Gastroesophageal sphincter (tissue), 3 donors: ENCODE results near the gene SEC11A.

Experiments used
- POLR2A ChIP-seq, 2 donors: fragments of 450-650 bp; IDR thresholded peaks; one replicate each; pipeline ENCODE4 v1.6.1; 2017; ENCODE audit warnings: antibody characterized with exemption in 2 of 2, mild to moderate bottlenecking in 2 of 2, moderate library complexity in 1 of 2
- TF ChIP-seq, protein P1 (sequence below), 4 experiments: fragments of 200-600 bp in 2 of 4; fragments of 450-650 bp in 2 of 4; sonication (generic) in 1 of 4; IDR thresholded peaks; one replicate each; pipeline ENCODE4 v1.5.1; 2017 to 2019; ENCODE audit warnings: antibody characterized with exemption in 4 of 4, mild to moderate bottlenecking in 2 of 4, moderate library complexity in 2 of 4

DNA sequence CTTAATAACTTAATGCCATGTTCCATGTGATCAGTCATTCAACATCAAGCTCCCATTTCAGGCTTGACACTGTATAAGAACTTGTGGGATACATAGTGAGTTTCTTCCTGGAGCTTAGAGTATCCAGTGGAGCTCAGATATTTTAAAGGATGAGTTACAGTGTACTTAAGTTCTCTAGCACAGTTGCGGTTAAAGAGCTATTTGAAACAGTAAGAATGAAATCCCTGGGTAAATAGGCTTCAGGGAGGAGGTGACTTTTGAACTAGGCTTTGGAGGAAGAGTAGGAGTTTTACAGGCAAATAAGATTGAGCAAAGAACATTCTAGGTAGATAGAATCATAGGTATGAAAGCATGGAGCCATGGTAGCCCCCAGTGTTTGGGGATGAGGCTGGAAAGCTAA lies 36.3 kb upstream of the SEC11A start:
- TF ChIP-seq, protein P1, sequence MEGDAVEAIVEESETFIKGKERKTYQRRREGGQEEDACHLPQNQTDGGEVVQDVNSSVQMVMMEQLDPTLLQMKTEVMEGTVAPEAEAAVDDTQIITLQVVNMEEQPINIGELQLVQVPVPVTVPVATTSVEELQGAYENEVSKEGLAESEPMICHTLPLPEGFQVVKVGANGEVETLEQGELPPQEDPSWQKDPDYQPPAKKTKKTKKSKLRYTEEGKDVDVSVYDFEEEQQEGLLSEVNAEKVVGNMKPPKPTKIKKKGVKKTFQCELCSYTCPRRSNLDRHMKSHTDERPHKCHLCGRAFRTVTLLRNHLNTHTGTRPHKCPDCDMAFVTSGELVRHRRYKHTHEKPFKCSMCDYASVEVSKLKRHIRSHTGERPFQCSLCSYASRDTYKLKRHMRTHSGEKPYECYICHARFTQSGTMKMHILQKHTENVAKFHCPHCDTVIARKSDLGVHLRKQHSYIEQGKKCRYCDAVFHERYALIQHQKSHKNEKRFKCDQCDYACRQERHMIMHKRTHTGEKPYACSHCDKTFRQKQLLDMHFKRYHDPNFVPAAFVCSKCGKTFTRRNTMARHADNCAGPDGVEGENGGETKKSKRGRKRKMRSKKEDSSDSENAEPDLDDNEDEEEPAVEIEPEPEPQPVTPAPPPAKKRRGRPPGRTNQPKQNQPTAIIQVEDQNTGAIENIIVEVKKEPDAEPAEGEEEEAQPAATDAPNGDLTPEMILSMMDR (IDR thresholded peaks at IDR 0.05) = no peak
- no peak for TF ChIP-seq POLR2A (IDR thresholded peaks at IDR 0.05)
